VCaP (cell line): Measurements from ENCODE around the gene TMEM229B.
A peak's percentile ranks its signal among the peaks of the same experiment; 100 is the strongest.

Source experiments
- H3K27ac ChIP-seq: fragments of 450-650 bp; 2 replicates; pipeline ENCODE4 v1.5.1; 2017
- TF ChIP-seq, protein P1 (sequence below): fragments of 450-650 bp; conservative IDR thresholded peaks from 2 replicates; pipeline ENCODE4 v1.5.1; 2017; ENCODE audit warnings: mild to moderate bottlenecking, moderate library complexity

Gene TMEM229B

DNA sequence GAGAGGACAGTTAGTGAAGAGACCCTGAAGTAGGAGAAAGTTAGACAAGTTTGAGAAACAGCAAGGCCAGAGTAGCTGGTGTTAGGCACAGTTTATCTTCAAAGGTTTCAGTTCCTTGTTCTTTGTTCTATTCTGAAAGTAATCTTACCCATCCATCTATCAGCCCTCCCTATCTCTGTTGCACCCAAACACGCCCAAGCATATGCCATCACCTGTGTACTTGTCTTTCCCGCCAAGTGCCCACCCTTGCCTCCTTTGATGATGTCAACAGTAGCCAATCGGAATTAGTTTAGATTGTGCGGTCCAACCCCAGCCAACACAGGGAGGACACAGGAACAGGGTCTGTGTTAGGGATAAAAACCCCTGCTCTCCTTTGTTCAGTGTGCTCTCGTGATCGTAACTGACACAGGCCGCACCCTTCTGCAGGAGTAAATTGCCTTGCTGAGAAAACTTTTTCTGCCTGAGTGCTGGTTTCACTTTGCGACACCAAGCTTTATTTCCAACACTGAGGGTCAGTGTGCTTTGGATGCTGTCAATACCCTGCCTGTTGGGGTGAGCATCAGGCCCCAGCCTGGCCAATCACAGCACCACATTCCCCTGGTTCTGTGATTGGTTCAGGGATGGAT, 4.7 kb upstream of the TMEM229B start:
- peak overlapping the region; percentile 79 for H3K27ac ChIP-seq
- TF ChIP-seq, protein P1, sequence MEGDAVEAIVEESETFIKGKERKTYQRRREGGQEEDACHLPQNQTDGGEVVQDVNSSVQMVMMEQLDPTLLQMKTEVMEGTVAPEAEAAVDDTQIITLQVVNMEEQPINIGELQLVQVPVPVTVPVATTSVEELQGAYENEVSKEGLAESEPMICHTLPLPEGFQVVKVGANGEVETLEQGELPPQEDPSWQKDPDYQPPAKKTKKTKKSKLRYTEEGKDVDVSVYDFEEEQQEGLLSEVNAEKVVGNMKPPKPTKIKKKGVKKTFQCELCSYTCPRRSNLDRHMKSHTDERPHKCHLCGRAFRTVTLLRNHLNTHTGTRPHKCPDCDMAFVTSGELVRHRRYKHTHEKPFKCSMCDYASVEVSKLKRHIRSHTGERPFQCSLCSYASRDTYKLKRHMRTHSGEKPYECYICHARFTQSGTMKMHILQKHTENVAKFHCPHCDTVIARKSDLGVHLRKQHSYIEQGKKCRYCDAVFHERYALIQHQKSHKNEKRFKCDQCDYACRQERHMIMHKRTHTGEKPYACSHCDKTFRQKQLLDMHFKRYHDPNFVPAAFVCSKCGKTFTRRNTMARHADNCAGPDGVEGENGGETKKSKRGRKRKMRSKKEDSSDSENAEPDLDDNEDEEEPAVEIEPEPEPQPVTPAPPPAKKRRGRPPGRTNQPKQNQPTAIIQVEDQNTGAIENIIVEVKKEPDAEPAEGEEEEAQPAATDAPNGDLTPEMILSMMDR: no peak

DNA sequence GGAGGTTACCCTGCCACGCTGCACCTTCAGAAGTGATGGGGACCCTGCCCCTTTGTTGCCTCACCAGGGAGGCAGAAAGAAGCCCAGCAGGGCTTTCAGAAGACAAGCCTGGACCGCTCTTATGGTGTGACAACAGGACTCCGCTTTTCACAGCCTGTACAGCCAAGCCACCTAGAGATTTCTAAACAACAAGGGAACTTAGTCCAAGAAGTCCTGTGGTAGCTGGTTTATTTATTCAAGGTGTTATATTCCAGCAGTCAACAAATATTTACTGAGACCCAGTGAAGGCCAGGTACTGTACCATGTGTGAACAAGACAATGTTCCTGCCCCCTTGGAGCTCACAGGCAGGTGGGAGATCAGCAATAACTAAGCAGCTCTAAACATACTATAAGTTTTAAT, 4.0 kb upstream of the TMEM229B start:
- TF ChIP-seq, protein P1: no peak
- peak overlapping the region; percentile 79 for H3K27ac ChIP-seq

DNA sequence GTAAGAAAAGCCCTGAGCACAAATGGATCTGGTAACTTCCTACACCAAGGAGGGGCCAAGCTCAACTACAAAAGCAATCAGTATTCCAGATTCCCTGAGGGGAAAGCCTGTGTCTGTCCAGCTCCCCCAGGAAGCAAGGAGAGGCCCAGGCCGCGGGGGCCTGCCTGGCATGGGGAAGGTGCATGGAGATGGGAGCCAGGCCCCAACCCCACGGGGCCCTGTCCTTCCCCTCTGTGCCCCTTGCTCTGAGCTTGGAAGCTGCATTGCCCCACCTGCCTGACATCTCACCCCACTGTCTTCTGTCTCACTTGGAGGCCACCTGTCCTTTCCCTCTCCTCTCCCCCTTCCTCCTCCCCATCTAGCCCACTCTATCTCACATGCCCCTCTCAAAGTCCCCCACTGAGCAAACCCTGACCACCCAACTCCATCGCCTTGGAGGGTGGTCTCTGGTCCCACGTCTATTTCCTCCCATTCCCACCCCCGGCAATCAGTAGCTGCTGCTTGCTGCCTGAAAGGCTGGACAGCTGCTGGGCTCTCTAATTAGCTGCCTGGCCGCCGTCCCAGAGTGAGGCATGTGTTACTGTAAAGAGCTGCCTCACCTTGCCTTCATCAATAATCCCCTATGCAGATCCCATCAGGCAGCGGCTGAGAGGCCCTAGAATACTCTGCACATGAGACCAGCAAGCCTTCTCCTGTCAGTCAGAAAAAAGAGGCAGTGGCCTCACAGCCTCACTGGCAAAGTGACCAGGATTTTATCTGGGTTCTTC, 3.4 kb upstream of the TMEM229B start:
- TF ChIP-seq, protein P1: no peak
- H3K27ac ChIP-seq: peak overlapping the region; percentile 79

DNA sequence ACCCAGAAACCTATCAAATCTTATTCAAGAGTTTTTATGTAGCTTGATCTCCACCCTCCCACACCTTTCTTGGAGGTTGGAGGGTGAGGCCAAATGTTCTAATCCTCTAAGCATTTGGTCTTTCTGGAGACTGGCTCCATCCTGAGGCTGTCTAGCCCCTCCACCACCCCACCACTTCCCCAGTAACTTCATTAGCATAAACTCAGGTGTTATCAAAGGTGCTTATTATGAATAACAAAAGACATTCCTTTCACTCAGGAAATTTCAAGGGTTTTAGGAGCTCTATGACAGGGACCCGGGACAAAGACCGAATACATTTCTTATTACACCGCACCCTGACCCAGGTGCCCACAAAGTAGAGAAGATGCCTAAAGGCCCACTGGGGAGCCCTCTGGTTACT, 2.8 kb upstream of the TMEM229B start:
- TF ChIP-seq, protein P1: no peak
- H3K27ac ChIP-seq: peak overlapping the region; percentile 79

DNA sequence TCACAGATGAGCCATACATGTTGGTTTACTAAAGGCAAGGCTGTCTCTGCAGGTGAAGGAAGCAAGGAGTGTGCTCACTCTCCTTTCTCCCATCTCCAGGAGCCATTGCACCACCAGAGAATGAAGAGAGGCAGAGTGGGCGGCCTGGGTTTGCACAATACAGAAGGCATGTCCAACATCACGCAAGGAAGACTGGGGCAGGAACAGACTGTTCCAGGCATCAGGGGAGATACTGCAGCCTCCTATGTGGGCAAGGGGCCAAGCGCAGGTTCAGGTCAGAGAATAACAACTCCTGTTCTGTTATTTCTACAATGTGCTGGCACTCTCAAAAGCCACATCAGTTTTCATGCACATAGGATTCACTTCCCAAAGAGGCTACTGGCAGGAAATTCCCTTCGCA, 1.7 kb upstream of the TMEM229B start:
- TF ChIP-seq, protein P1: no peak
- peak overlapping the region; percentile 79; the same call in 1 of the 2 replicates for H3K27ac ChIP-seq

DNA sequence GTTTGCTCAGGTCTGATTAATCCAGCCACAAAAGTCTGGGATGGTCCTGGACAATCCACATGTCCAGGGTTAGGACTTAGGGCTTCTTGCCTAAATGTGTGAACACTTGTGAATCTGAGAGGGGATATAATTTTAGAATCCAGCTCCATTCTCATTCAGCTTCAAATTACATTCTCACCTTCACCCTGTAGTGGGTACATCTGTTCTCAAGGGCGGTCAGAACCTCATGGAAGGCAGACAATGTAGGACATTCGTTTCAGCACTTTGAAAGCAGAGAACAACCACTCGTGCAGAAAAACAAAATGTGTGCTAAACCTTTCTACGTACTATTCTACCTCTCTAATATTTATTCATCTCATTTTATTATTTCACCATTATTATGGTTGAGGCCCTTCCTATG, 1.2 kb downstream of the TMEM229B start:
- TF ChIP-seq, protein P1: no peak
- no peak overlapping the region for H3K27ac ChIP-seq

DNA sequence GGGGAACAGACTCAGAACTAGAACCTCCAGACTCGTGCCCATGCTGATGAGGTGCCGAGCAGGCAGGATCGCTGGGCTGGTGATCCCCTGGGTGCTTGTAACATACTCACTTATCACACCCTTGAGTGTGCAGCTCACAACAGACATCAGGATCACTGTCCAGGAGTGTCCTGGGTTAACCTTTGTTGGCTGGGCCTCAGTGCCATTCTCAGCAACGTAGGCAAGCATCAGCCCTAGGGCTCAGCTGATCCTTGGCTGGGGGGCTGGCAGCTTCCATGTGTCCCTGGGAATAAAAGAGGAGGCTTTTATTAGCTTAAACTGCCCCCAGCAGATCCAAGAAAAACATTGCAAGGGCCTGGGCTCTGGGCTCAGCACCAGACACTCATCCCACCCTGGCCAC, 1.6 kb downstream of the TMEM229B start:
- no peak overlapping the region for H3K27ac ChIP-seq

More for the DNA sequence above, 1.6 kb downstream of the TMEM229B start:
- TF ChIP-seq, protein P1: no peak
